HEK293T (cell line): Measurements from ENCODE around the gene SMNDC1.

ENCODE experiments used
- CTCF ChIA-PET: fragments of 350-600 bp; formaldehyde crosslinking; extraction: SDS; loops from one replicate; lab custom pipeline; 2021; ENCODE audit warnings: antibody characterized with exemption, inconsistent platforms; lab: Yijun Ruan, JAX
- POLR2A ChIA-PET: fragments of 350-600 bp; formaldehyde crosslinking; extraction: SDS; loops from one replicate; lab custom pipeline; 2020; ENCODE audit warnings: antibody characterized with exemption, inconsistent platforms; lab: Yijun Ruan, JAX
- DNase-seq: peaks from one replicate; pipeline ENCODE4 v3.0.0; 2012; ENCODE audit warnings: mixed read lengths; ENCODE audit errors: extremely low spot score
- ARNT ChIP-seq: fragments of 450-650 bp; IDR thresholded peaks from 2 replicates; pipeline ENCODE4 v1.6.1; 2017; ENCODE audit warnings: mild to moderate bottlenecking
- BHLHE40 ChIP-seq: fragments of 450-650 bp; IDR thresholded peaks from 2 replicates; pipeline ENCODE4 v1.6.1; 2016; ENCODE audit warnings: mild to moderate bottlenecking, moderate library complexity, borderline replicate concordance
- CTBP1 ChIP-seq: fragments of 450-650 bp; IDR thresholded peaks from 2 replicates; pipeline ENCODE4 v1.6.1; 2016; ENCODE audit warnings: borderline replicate concordance
- ELF4 ChIP-seq: fragments of 450-650 bp; IDR thresholded peaks from 2 replicates; pipeline ENCODE4 v1.6.1; 2017; ENCODE audit warnings: antibody characterized with exemption
- FOXA1 ChIP-seq: fragments of 450-650 bp; IDR thresholded peaks from 2 replicates; pipeline ENCODE4 v1.6.1; 2016; ENCODE audit warnings: mild to moderate bottlenecking
- FOXK2 ChIP-seq: fragments of 450-650 bp; IDR thresholded peaks from 2 replicates; pipeline ENCODE4 v1.6.1; 2016; ENCODE audit warnings: mild to moderate bottlenecking
- FOXM1 ChIP-seq: fragments of 450-650 bp; IDR thresholded peaks from 2 replicates; pipeline ENCODE4 v1.6.1; 2017; ENCODE audit warnings: mild to moderate bottlenecking, borderline replicate concordance
- HDGF ChIP-seq: fragments of 450-650 bp; IDR thresholded peaks from 2 replicates; pipeline ENCODE4 v1.6.1; 2017; ENCODE audit warnings: antibody characterized with exemption, borderline replicate concordance
- L3MBTL2 ChIP-seq: fragments of 450-650 bp; conservative IDR thresholded peaks from 2 replicates; pipeline ENCODE4 v1.6.1; 2016; ENCODE audit warnings: mild to moderate bottlenecking
- LEF1 ChIP-seq: fragments of 450-650 bp; IDR thresholded peaks from 2 replicates; pipeline ENCODE4 v1.6.1; 2017; ENCODE audit warnings: mild to moderate bottlenecking, borderline replicate concordance
- NFRKB ChIP-seq: fragments of 450-650 bp; IDR thresholded peaks from 2 replicates; pipeline ENCODE4 v1.6.1; 2016; ENCODE audit warnings: mild to moderate bottlenecking, moderate library complexity
- SP1 ChIP-seq: fragments of 450-650 bp; IDR thresholded peaks from 2 replicates; pipeline ENCODE4 v1.6.1; 2017
- SUZ12 ChIP-seq: fragments of 450-650 bp; IDR thresholded peaks from 2 replicates; pipeline ENCODE4 v1.6.1; 2016; ENCODE audit warnings: mild to moderate bottlenecking
- TARDBP ChIP-seq: fragments of 450-650 bp; IDR thresholded peaks from 2 replicates; pipeline ENCODE4 v1.6.1; 2016
- ZNF384 ChIP-seq: fragments of 450-650 bp; IDR thresholded peaks from 2 replicates; pipeline ENCODE4 v1.6.1; 2016
- TF ChIP-seq, protein P1 (sequence below): fragments of 450-650 bp; IDR thresholded peaks from 2 replicates; pipeline ENCODE4 v1.6.1; 2016

Gene SMNDC1

DNA sequence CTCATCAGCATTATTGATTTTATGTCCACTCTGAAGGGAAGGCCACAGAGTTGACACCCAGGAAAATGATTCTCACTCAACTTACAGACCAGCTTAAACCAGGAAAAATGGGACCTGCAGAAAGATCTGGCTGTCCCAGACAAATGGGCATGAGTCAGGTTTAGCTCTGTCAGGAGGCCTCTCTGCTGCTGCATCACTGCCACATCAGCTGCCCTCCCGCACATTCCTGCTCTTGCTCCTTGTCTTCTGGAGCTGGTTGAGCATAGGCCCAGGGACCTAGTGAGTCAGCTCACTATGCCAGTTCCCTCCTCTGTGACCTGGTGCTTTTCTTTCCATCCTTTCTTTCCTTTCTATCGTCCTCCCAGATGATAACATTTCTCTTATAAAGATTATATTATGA lies 18.8 kb upstream of the SMNDC1 start:
- ChIA-PET POLR2A (interaction anchor here (1.0 kb wide), 1 partner anchor 19 kb away, joined by 4 read pairs; the partner anchor contains the start of gene SMNDC1), CTCF (interaction anchor here (1.0 to 1.3 kb wide), 3 partner anchors 10 to 31 kb away, joined by 3 to 4 read pairs (median 3); no protein-coding TSS in a partner anchor)
- TF ChIP-seq ELF4, result no peak
- TF ChIP-seq TARDBP, result no peak
- no peak for TF ChIP-seq CTBP1
- TF ChIP-seq SP1, result no peak
- TF ChIP-seq BHLHE40, result no peak
- TF ChIP-seq FOXA1, result no peak
- TF ChIP-seq L3MBTL2, result no peak
- TF ChIP-seq ZNF384, result no peak
- no peak for TF ChIP-seq NFRKB
- no peak for TF ChIP-seq FOXK2
- TF ChIP-seq, protein P1, sequence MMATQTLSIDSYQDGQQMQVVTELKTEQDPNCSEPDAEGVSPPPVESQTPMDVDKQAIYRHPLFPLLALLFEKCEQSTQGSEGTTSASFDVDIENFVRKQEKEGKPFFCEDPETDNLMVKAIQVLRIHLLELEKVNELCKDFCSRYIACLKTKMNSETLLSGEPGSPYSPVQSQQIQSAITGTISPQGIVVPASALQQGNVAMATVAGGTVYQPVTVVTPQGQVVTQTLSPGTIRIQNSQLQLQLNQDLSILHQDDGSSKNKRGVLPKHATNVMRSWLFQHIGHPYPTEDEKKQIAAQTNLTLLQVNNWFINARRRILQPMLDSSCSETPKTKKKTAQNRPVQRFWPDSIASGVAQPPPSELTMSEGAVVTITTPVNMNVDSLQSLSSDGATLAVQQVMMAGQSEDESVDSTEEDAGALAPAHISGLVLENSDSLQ, result no peak
- DNase-seq, result no peak

DNA sequence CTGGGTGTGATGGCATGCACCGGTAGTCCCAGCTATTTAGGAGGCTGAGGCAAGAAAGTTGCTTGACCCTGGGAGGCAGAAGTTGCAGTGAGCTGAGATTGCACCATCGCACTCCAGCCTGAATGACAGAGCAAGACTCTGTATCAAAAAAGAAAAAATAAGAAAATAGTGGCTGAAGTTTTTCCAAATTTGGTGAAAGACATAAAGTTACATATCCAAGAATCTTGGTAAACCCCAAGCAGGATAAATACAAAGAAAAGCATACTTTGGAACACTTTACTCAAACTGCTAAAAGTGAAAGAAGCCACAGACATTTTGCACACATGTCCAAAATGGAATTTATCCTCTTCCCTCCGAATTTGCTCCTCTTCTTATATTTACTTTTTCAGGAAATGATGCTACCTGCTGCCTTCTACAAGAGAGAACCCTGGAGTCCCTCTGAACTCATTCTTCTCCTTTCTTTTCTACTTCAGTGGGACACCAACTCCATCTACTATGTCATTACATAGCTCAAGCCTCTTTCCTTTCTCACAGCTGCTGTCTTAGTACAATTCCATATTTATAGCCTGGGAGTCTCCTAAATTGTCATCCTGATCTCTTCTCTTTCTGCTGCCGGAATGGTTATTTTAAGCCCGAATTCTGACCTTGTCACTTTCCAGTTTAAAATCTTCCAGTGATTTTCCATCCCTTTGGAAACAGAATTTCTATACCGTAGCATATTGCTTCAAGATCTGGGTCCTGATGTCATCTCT lies 17.3 kb upstream of the SMNDC1 start:
- no peak for DNase-seq
- ChIA-PET CTCF (interaction anchor here (1.2 kb wide), 1 partner anchor 224 kb away, joined by 3 read pairs; no protein-coding TSS in a partner anchor), POLR2A (no interaction called here)
- no peak for TF ChIP-seq FOXM1
- TF ChIP-seq TARDBP, result no peak
- no peak for TF ChIP-seq BHLHE40
- no peak for TF ChIP-seq FOXA1
- TF ChIP-seq NFRKB, result no peak
- no peak for TF ChIP-seq SP1
- TF ChIP-seq LEF1, result no peak
- TF ChIP-seq HDGF, result no peak
- no peak for TF ChIP-seq L3MBTL2
- TF ChIP-seq ELF4, result no peak
- TF ChIP-seq CTBP1, result no peak
- no peak for TF ChIP-seq ZNF384
- TF ChIP-seq FOXK2, result no peak
- TF ChIP-seq, protein P1, result no peak
- TF ChIP-seq ARNT, result no peak
- no peak for TF ChIP-seq SUZ12

- TF ChIP-seq HDGF (no peak), ARNT (no peak), NFRKB (no peak), L3MBTL2 (no peak), SP1 (no peak), FOXM1 (no peak), ZNF384 (no peak), CTBP1 (no peak), FOXA1 (no peak), ELF4 (no peak), LEF1 (no peak), BHLHE40 (no peak), FOXK2 (no peak), TARDBP (no peak), SUZ12 (no peak)
- TF ChIP-seq, protein P1, result no peak
- ChIA-PET CTCF (no interaction called here), POLR2A (no interaction called here)
- no peak for DNase-seq
These were observed 13.4 kb upstream of the SMNDC1 start for GRCh38 chr10:110317866-110318850.

DNA sequence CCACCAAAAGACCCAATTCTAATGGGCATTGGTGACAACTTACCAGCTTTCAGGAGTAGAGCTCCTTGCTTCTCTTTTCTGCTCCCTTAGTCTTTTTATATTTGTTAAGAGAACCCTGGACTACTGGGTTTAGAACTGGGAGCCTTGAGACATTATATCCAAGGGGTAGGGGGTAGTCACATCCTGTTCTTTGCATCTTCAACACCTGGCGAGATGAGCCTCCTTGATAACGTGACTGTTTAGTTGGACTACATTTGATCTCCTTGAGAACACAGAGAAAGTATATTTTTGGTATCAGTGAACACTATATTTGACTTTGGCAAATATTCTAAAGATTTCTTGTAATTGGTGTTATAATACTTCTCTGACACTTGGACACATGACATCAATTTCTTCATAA lies 9.0 kb upstream of the SMNDC1 start:
- ChIA-PET CTCF (interaction anchor here (1.5 kb wide), 1 partner anchor 233 kb away, joined by 3 read pairs; no protein-coding TSS in a partner anchor), POLR2A (interaction anchor here (1.4 kb wide), 1 partner anchor 9 kb away, joined by 4 read pairs; the partner anchor contains the start of gene SMNDC1)

More for the DNA sequence above, 9.0 kb upstream of the SMNDC1 start:
- DNase-seq, result no peak
- no peak for TF ChIP-seq TARDBP
- no peak for TF ChIP-seq L3MBTL2
- TF ChIP-seq, protein P1, result no peak
- no peak for TF ChIP-seq FOXK2
- TF ChIP-seq CTBP1, result no peak
- TF ChIP-seq ELF4, result no peak
- no peak for TF ChIP-seq ARNT
- no peak for TF ChIP-seq SP1
- no peak for TF ChIP-seq HDGF
- TF ChIP-seq FOXA1, result no peak
- TF ChIP-seq LEF1, result no peak
- no peak for TF ChIP-seq NFRKB
- TF ChIP-seq FOXM1, result no peak
- no peak for TF ChIP-seq BHLHE40
- no peak for TF ChIP-seq SUZ12
- TF ChIP-seq ZNF384, result no peak
